ENCODE data around the gene ENTHD1. TPM values are rescaled to one million over a fixed set of nuclear protein-coding genes. Genes with fewer than 3 reads are reported as not detected.

Gene ENTHD1
- total RNA-seq, 3 donors from 2014 or later (not counting 1 experiment from before 2014, with no cell fraction given): not detected

GRCh38 chr22:39806109-39806508 lies 87.5 kb downstream of the ENTHD1 start:
- H3K4me1 Mint-ChIP-seq: peaks cover 6 to 7% of the 10 kb centered on the region in 2 donors
- H3K27me3 Mint-ChIP-seq (ENCODE audit: low read depth in 2 of 2): peaks cover 24 to 49% of the 10 kb centered on the region in 2 donors
- no peaks in the 10 kb centered on the region for H3K36me3 Mint-ChIP-seq
- Histone ChIP-seq H3K4me3 (ENCODE audit: low read length) (no peak overlapping the region), H3K36me3 (ENCODE audit: control insufficient read depth, insufficient read depth, low read length) (no peaks in the 10 kb centered on the region), H3K27me3 (ENCODE audit: control insufficient read depth, insufficient read depth, low read length) (no peaks in the 10 kb centered on the region), H3K4me1 (ENCODE audit: control insufficient read depth, insufficient read depth, low read length) (no peaks in the 10 kb centered on the region), H3K9me3 (ENCODE audit: control insufficient read depth, insufficient read depth, low read length) (no peaks in the 10 kb centered on the region), H3K27ac (ENCODE audit: low read length) (no peak overlapping the region)
- no peak for TF ChIP-seq CTCF (IDR thresholded peaks at IDR 0.05)
- ATAC-seq (no peak), DNase-seq (no peak)
- 30% methylated on average over 2 of the region's 2 CpGs for WGBS (ENCODE audit: insufficient coverage)
- no peak overlapping the region for H3K27ac Mint-ChIP-seq
- intact Hi-C loops (cut with micrococcal nuclease): no loop called here
- H3K9me3 Mint-ChIP-seq: no peaks in the 10 kb centered on the region
- H3K4me3 Mint-ChIP-seq: no peak overlapping the region

- H3K4me3 Mint-ChIP-seq: no peak overlapping the region
- Histone ChIP-seq H3K9me3 (ENCODE audit: control insufficient read depth, insufficient read depth, low read length) (no peaks in the 10 kb centered on the region), H3K27me3 (ENCODE audit: control insufficient read depth, insufficient read depth, low read length) (peaks cover 2% of the 10 kb centered on the region), H3K27ac (ENCODE audit: low read length) (no peak overlapping the region), H3K36me3 (ENCODE audit: control insufficient read depth, insufficient read depth, low read length) (no peaks in the 10 kb centered on the region), H3K4me3 (ENCODE audit: low read length) (no peak overlapping the region), H3K4me1 (ENCODE audit: control insufficient read depth, insufficient read depth, low read length) (no peaks in the 10 kb centered on the region)
- 95% methylated on average over 4 of the region's 5 CpGs for WGBS (ENCODE audit: insufficient coverage)
- no peak for ATAC-seq
- no peak overlapping the region for H3K27ac Mint-ChIP-seq
- no peak for DNase-seq
- no peak for TF ChIP-seq CTCF (IDR thresholded peaks at IDR 0.05)
- H3K9me3 Mint-ChIP-seq: no peaks in the 10 kb centered on the region
- intact Hi-C loops (cut with micrococcal nuclease): no loop called here
- H3K27me3 Mint-ChIP-seq (ENCODE audit: low read depth in 2 of 2): peaks cover 24 to 56% of the 10 kb centered on the region in 2 donors
- H3K36me3 Mint-ChIP-seq: no peaks in the 10 kb centered on the region
- peaks cover 6 to 7% of the 10 kb centered on the region in 2 donors for H3K4me1 Mint-ChIP-seq
Measured at GRCh38 chr22:39805117-39805516, 88.4 kb downstream of the ENTHD1 start.

- no peak for ATAC-seq
- H3K9me3 ChIP-seq (ENCODE audit: control insufficient read depth, insufficient read depth, low read length): peaks cover 13% of the 10 kb centered on the region
- Mint-ChIP-seq H3K9me3 (peaks cover 3 to 7% of the 10 kb centered on the region in 2 donors), H3K36me3 (peaks cover 10% of the 10 kb centered on the region), H3K27me3 (ENCODE audit: low read depth in 2 of 2) (peaks cover 21 to 52% of the 10 kb centered on the region in 2 donors), H3K4me3 (no peak overlapping the region), H3K4me1 (no peaks in the 10 kb centered on the region), H3K27ac (no peak overlapping the region)
- no peak for TF ChIP-seq CTCF (IDR thresholded peaks at IDR 0.05)
- no peaks in the 10 kb centered on the region for H3K36me3 ChIP-seq (ENCODE audit: control insufficient read depth, insufficient read depth, low read length)
- 95% methylated on average over 4 of the region's 4 CpGs for WGBS (ENCODE audit: insufficient coverage)
- no peak overlapping the region for H3K4me3 ChIP-seq (ENCODE audit: low read length)
- no peaks in the 10 kb centered on the region for H3K4me1 ChIP-seq (ENCODE audit: control insufficient read depth, insufficient read depth, low read length)
- intact Hi-C loops (cut with micrococcal nuclease): no loop called here
- peaks cover 2% of the 10 kb centered on the region for H3K27me3 ChIP-seq (ENCODE audit: control insufficient read depth, insufficient read depth, low read length)
- no peak for DNase-seq
- no peak overlapping the region for H3K27ac ChIP-seq (ENCODE audit: low read length)
Measured at GRCh38 chr22:39802682-39803081, 90.9 kb downstream of the ENTHD1 start.

DNA sequence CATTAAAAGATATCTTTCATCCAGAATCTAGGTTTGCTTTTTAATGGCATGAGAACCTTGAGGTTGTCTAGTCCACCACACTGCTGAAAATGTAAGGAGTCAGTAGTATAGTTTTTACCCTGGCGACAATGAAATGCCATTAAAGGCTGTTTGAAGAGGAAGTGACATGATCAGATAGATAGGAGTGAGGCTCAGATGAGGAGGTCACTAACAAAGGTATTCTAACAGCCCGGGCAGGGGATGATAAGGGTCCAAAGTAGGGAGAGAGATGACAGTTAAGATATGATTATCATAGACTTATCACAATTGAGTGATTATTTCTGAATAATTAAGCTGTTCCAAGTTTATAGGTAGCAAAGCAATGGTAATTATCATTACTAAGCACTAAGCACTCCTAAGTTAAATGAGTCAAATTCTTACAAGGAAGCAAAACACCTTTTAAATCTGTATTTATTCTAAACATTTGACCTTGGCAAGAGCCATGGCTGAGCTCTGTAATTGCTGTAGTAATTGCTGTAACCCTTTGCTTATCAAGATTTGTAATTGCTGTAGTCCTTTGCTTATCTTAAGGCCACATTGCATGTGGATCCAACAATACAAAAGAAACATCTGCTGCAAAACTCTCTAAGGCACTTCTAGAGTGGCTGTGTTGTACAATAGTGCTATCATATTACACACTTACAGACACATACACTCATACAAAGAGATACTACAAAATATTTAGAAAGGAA lies 92.6 kb downstream of the ENTHD1 start:
- no peak overlapping the region for H3K27ac ChIP-seq (ENCODE audit: low read length)
- H3K4me1 Mint-ChIP-seq: no peaks in the 10 kb centered on the region
- intact Hi-C loops (cut with micrococcal nuclease): no loop called here
- H3K27ac Mint-ChIP-seq: no peak overlapping the region
- no peaks in the 10 kb centered on the region for H3K4me1 ChIP-seq (ENCODE audit: control insufficient read depth, insufficient read depth, low read length)
- H3K4me3 Mint-ChIP-seq: no peak overlapping the region
- 69% methylated on average over 2 of the region's 2 CpGs for WGBS (ENCODE audit: insufficient coverage)
- H3K27me3 Mint-ChIP-seq (ENCODE audit: low read depth in 2 of 2): peaks cover 25 to 47% of the 10 kb centered on the region in 2 donors
- H3K9me3 Mint-ChIP-seq: peaks cover 5 to 15% of the 10 kb centered on the region in 2 donors
- no peak for TF ChIP-seq CTCF (IDR thresholded peaks at IDR 0.05)
- H3K9me3 ChIP-seq (ENCODE audit: control insufficient read depth, insufficient read depth, low read length): peaks cover 13% of the 10 kb centered on the region
- H3K36me3 Mint-ChIP-seq: peaks cover 23% of the 10 kb centered on the region
- H3K27me3 ChIP-seq (ENCODE audit: control insufficient read depth, insufficient read depth, low read length): peaks cover 2% of the 10 kb centered on the region
- ATAC-seq: no peak
- no peak for DNase-seq
- H3K4me3 ChIP-seq (ENCODE audit: low read length): no peak overlapping the region
- H3K36me3 ChIP-seq (ENCODE audit: control insufficient read depth, insufficient read depth, low read length): no peaks in the 10 kb centered on the region

Measured in natural killer cell (primary cell).